H1 (cell line): Measurements from ENCODE around the gene MAGEA8. TPM values are rescaled to one million over a fixed set of nuclear protein-coding genes. Genes with fewer than 3 reads are reported as not detected.

Experiments
- CTCF ChIA-PET: fragments of 300-600 bp; sonication (Branson Sonifier 250); formaldehyde crosslinking; loops from one replicate; lab custom pipeline; 2021; ENCODE audit not compliant: partially characterized antibody; lab: Charles Lee
- POLR2A ChIA-PET: fragments of 300-600 bp; sonication (Branson Sonifier 250); formaldehyde crosslinking; loops from one replicate; lab custom pipeline; 2021; ENCODE audit warnings: inconsistent platforms; ENCODE audit not compliant: partially characterized antibody; lab: Charles Lee
- DNase-seq, 2 experiments: peaks; one replicate each; pipeline versions ENCODE4 v3.0.0 to v3.0.0-alpha.2; 2010 to 2022; ENCODE audit warnings: low spot score in 2 of 2, low read depth in 1 of 2, mixed read lengths in 1 of 2
- FAIRE-seq: peaks from 2 replicates; lab custom pipeline; 2011; peaks lifted over from hg19 to GRCh38; lab: Jason Lieb, UNC
- H2AFZ ChIP-seq: 2 replicates; pipeline ENCODE4 v1.8.1; 2012; ENCODE audit warnings: low read length, inconsistent platforms
- H2AK5ac ChIP-seq: 2 replicates; pipeline ENCODE4 v1.6.1; 2013; ENCODE audit warnings: low read depth, low read length
- H2BK120ac ChIP-seq: replicated peaks from 2 replicates; pipeline ENCODE3; 2013; ENCODE audit warnings: low read depth, low read length, inconsistent platforms
- H2BK12ac ChIP-seq: 2 replicates; pipeline ENCODE4 v1.6.1; 2013; ENCODE audit warnings: low read depth, low read length
- H2BK15ac ChIP-seq: 2 replicates; pipeline ENCODE4 v1.6.1; 2013; ENCODE audit warnings: low read length
- H2BK20ac ChIP-seq: 2 replicates; pipeline ENCODE4 v1.6.1; 2013; ENCODE audit warnings: low read length
- H2BK5ac ChIP-seq: 2 replicates; pipeline ENCODE4 v1.6.1; 2013; ENCODE audit warnings: low read depth, low read length
- H3K14ac ChIP-seq: 2 replicates; pipeline ENCODE4 v1.6.1; 2013; ENCODE audit warnings: inconsistent platforms; ENCODE audit not compliant: insufficient read length
- H3K18ac ChIP-seq: 2 replicates; pipeline ENCODE4 v1.6.1; 2013; ENCODE audit warnings: low read length; ENCODE audit errors: extremely low read depth
- H3K23ac ChIP-seq: 2 replicates; pipeline ENCODE4 v1.6.1; 2013; ENCODE audit warnings: inconsistent platforms; ENCODE audit not compliant: insufficient read length
- H3K23me2 ChIP-seq: 2 replicates; pipeline ENCODE4 v1.6.1; 2013; ENCODE audit warnings: low read depth, low read length
- H3K27ac ChIP-seq: 2 replicates; pipeline ENCODE4 v1.6.1; 2011; ENCODE audit warnings: low read depth, low read length, inconsistent platforms
- H3K27me3 ChIP-seq, 4 experiments: replicated peaks in 1 of 4; 1 replicate in 1 of 4; 2 replicates in 3 of 4; pipeline versions ENCODE4 v1.6.1 to v1.8.1; 2011 to 2013; ENCODE audit warnings: low read length in 3 of 4, mild to moderate bottlenecking in 3 of 4, inconsistent platforms in 2 of 4, mixed read lengths in 2 of 4, moderate library complexity in 1 of 4; ENCODE audit not compliant: control insufficient read depth in 3 of 4, insufficient read depth in 3 of 4; ENCODE audit errors: extremely low read depth in 1 of 4
- H3K36me3 ChIP-seq, 4 experiments: 2 replicates each; pipeline versions ENCODE4 v1.6.1 to v1.8.1; 2011 to 2013; ENCODE audit warnings: mild to moderate bottlenecking in 4 of 4, low read length in 3 of 4, moderate library complexity in 2 of 4, control low read depth in 1 of 4, inconsistent platforms in 1 of 4; ENCODE audit not compliant: insufficient read depth in 4 of 4, control insufficient read depth in 2 of 4
- H3K4ac ChIP-seq: replicated peaks from 2 replicates; pipeline ENCODE3; 2013; ENCODE audit warnings: low read length, low read depth, mixed read lengths, inconsistent platforms; ENCODE audit not compliant: insufficient read length
- H3K4me1 ChIP-seq, 4 experiments: replicated peaks in 1 of 4; 1 replicate in 1 of 4; 2 replicates in 3 of 4; pipeline versions ENCODE4 v1.6.1 to v1.8.1; 2011 to 2013; ENCODE audit warnings: low read length in 3 of 4, inconsistent platforms in 2 of 4, mixed read lengths in 1 of 4; ENCODE audit not compliant: insufficient read depth in 4 of 4, control insufficient read depth in 3 of 4
- H3K4me2 ChIP-seq, 2 experiments: 2 replicates each; pipeline versions ENCODE4 v1.6.1 to v1.8.1; 2011 to 2013; ENCODE audit warnings: low read depth in 2 of 2, low read length in 2 of 2, control low read depth in 1 of 2, inconsistent platforms in 1 of 2, mild to moderate bottlenecking in 1 of 2; ENCODE audit not compliant: insufficient read depth in 1 of 2
- H3K4me3 ChIP-seq, 4 experiments: fragments of 200-600, 300-600 bp in 1 of 4; sonication (generic), shearing (Covaris generic), sonication (Bioruptor Twin) in 1 of 4; 2 replicates each; pipeline versions ENCODE4 v1.5.1 to v1.8.1; 2011 to 2016; ENCODE audit warnings: low read length in 4 of 4, low read depth in 3 of 4, control low read depth in 2 of 4, inconsistent platforms in 2 of 4, mild to moderate bottlenecking in 2 of 4, mixed read lengths in 1 of 4, moderate library complexity in 1 of 4; ENCODE audit not compliant: insufficient read depth in 2 of 4; ENCODE audit errors: extremely low read depth in 1 of 4
- H3K56ac ChIP-seq: replicated peaks from 2 replicates; pipeline ENCODE3; 2013; ENCODE audit warnings: low read depth, mild to moderate bottlenecking, mixed read lengths, low read length, inconsistent platforms; ENCODE audit not compliant: insufficient read length
- H3K79me1 ChIP-seq: 2 replicates; pipeline ENCODE4 v1.6.1; 2013; ENCODE audit warnings: low read depth, low read length, control low read depth
- H3K79me2 ChIP-seq, 2 experiments: 2 replicates each; pipeline versions ENCODE4 v1.6.1 to v1.8.1; 2012 to 2013; ENCODE audit warnings: low read length in 2 of 2, mild to moderate bottlenecking in 2 of 2, inconsistent platforms in 1 of 2; ENCODE audit not compliant: insufficient read depth in 2 of 2, control insufficient read depth in 1 of 2
- H3K9ac ChIP-seq, 4 experiments: replicated peaks in 1 of 4; 1 replicate in 1 of 4; 2 replicates in 3 of 4; pipeline versions ENCODE4 v1.6.1 to v1.8.1; 2011 to 2013; ENCODE audit warnings: low read depth in 3 of 4, low read length in 3 of 4, control low read depth in 2 of 4, mild to moderate bottlenecking in 2 of 4, moderate library complexity in 2 of 4, inconsistent platforms in 1 of 4; ENCODE audit errors: extremely low read depth in 1 of 4
- H3K9me3 ChIP-seq, 2 experiments: 2 replicates each; pipeline versions ENCODE4 v1.6.1 to v1.8.1; 2012 to 2013; ENCODE audit warnings: mild to moderate bottlenecking in 2 of 2, moderate library complexity in 2 of 2, control low read depth in 1 of 2, inconsistent platforms in 1 of 2, low read depth in 1 of 2, low read length in 1 of 2, mixed read lengths in 1 of 2; ENCODE audit not compliant: insufficient read depth in 2 of 2
- H4K20me1 ChIP-seq, 2 experiments: replicated peaks in 1 of 2; 2 replicates each; pipeline versions ENCODE3 to v1.8.1; 2011 to 2013; ENCODE audit warnings: inconsistent platforms in 2 of 2, low read length in 2 of 2, mild to moderate bottlenecking in 1 of 2; ENCODE audit not compliant: insufficient read depth in 2 of 2, control insufficient read depth in 1 of 2
- H4K5ac ChIP-seq: 2 replicates; pipeline ENCODE4 v1.6.1; 2013; ENCODE audit warnings: low read length, low read depth, mixed read lengths, inconsistent platforms; ENCODE audit not compliant: insufficient read length
- H4K8ac ChIP-seq: 2 replicates; pipeline ENCODE4 v1.8.0; 2013; ENCODE audit warnings: mild to moderate bottlenecking, moderate library complexity, low read length, inconsistent platforms; ENCODE audit not compliant: insufficient read depth; ENCODE audit errors: extremely low read depth
- H4K91ac ChIP-seq: replicated peaks from 2 replicates; pipeline ENCODE3; 2013; ENCODE audit warnings: low read length, mixed read lengths, inconsistent platforms; ENCODE audit not compliant: insufficient read length
- POU5F1 ChIP-seq: IDR thresholded peaks from 2 replicates; pipeline ENCODE4 v1.6.1; 2011; ENCODE audit warnings: low read depth, mild to moderate bottlenecking, low read length, moderate library complexity
- SRF ChIP-seq: IDR thresholded peaks from 2 replicates; pipeline ENCODE4 v1.6.1; 2011; ENCODE audit warnings: mild to moderate bottlenecking, low read depth, low read length, moderate library complexity
- WGBS, 2 experiments: shearing (Covaris generic) in 1 of 2; methylation state at CpG; one replicate each; pipeline versions ENCODE4 v1.1.6 to v1.1.7; 2013 to 2015; ENCODE audit warnings: low lambda C conversion rate in 2 of 2, mixed read lengths in 2 of 2, inconsistent platforms in 1 of 2, low coverage in 1 of 2, missing lambda C conversion rate in 1 of 2; ENCODE audit not compliant: insufficient replicate concordance in 2 of 2, insufficient coverage in 1 of 2, insufficient read length in 1 of 2; ENCODE audit errors: extremely low coverage in 1 of 2, missing lambda C conversion rate in 1 of 2; 5-methylcytosine and 5-hydroxymethylcytosine counted together
- polyA plus RNA-seq, 7 experiments: library from polyadenylated mRNA; depleted of rRNA in 3 of 7; stranded (reverse) in 5 of 7; unstranded in 2 of 7; fragments of >200 nt in 5 of 7; fragments of 200-250 nt in 2 of 7; gene quantifications; 1 replicate in 5 of 7; 2 replicates in 1 of 7; 4 replicates in 1 of 7; pipeline versions ENCODE4 v1.2.1 to v1.2.3, GENCODE V29; 2011 to 2013; ENCODE audit warnings: missing spikeins in 2 of 7, mixed read lengths in 2 of 7
- total RNA-seq: library from RNA; stranded (reverse); fragmentation: NEBNext Ultra II Directional; extraction: Animal tissue kit (Norgen Biotek cat#: 25700); gene quantifications from 2 replicates; pipeline ENCODE4 v1.2.1, GENCODE V29; 2021

The MAGEA8 gene
- total and polyA plus RNA-seq, 2 of the 8 experiments (the other 6 are each of a cell fraction or from before 2014, with no cell fraction given), result not detected

GRCh38 chrX:149877157-149877556, 3.8 kb upstream of the MAGEA8 start:
- Histone ChIP-seq H3K36me3 (no peaks in the 10 kb centered on the region), H4K91ac (no peak overlapping the region), H4K8ac (no peak overlapping the region), H3K27me3 (no peaks in the 10 kb centered on the region), H3K4me1 (no peaks in the 10 kb centered on the region), H4K5ac (no peak overlapping the region), H3K23ac (no peak overlapping the region), H3K9ac (no peak overlapping the region), H3K18ac (no peak overlapping the region), H2BK20ac (no peak overlapping the region), H2AFZ (no peak overlapping the region), H3K56ac (no peak overlapping the region), H2BK12ac (no peak overlapping the region), H3K9me3 (no peaks in the 10 kb centered on the region), H2BK15ac (no peak overlapping the region), H3K79me2 (no peaks in the 10 kb centered on the region), H3K79me1 (no peaks in the 10 kb centered on the region), H2AK5ac (no peak overlapping the region), H3K23me2 (no peaks in the 10 kb centered on the region), H3K27ac (no peak overlapping the region), H4K20me1 (no peaks in the 10 kb centered on the region), H2BK120ac (no peak overlapping the region), H3K14ac (no peak overlapping the region), H3K4me3 (no peak overlapping the region), H2BK5ac (no peak overlapping the region), H3K4me2 (no peak overlapping the region), H3K4ac (no peak overlapping the region)
- DNase-seq, result no peak
- WGBS, 2 experiments, result 100% methylated on average over 1 of the region's 1 CpG; no CpG with 5 or more reads in 1 of the 2 experiments
- POLR2A ChIA-PET, result no interaction called here
- TF ChIP-seq SRF (no peak), POU5F1 (no peak)
- no peak for FAIRE-seq
- CTCF ChIA-PET, result no interaction called here
